ACC112 (cell line): ENCODE results near the gene SENP2.

Experiments
- H2AFZ ChIP-seq: fragments of 200-600 bp; sonication (generic); one replicate; pipeline ENCODE4 v1.6.0; 2017; ENCODE audit warnings: antibody characterized with exemption, low read length; ENCODE audit not compliant: unreplicated experiment
- H3K27ac ChIP-seq: fragments of 200-600 bp; sonication (generic); 2 replicates; pipeline ENCODE4 v1.5.1; 2014; ENCODE audit warnings: low read depth, mild to moderate bottlenecking, antibody characterized with exemption, low read length, moderate library complexity
- H3K27me3 ChIP-seq: fragments of 200-600 bp; sonication (generic); 2 replicates; pipeline ENCODE4 v1.6.1; 2014; ENCODE audit warnings: mild to moderate bottlenecking, antibody characterized with exemption, low read length, moderate library complexity, mixed read lengths; ENCODE audit not compliant: insufficient read depth
- H3K36me3 ChIP-seq: fragments of 200-600 bp; sonication (generic); 2 replicates; pipeline ENCODE4 v1.6.1; 2016; ENCODE audit warnings: mild to moderate bottlenecking, antibody characterized with exemption, low read length, moderate library complexity, mixed read lengths; ENCODE audit not compliant: insufficient read depth
- H3K4me1 ChIP-seq: fragments of 200-600 bp; sonication (generic); one replicate; pipeline ENCODE4 v1.6.1; 2016; ENCODE audit warnings: low read length, mixed read lengths; ENCODE audit not compliant: insufficient read depth, unreplicated experiment, control insufficient read depth
- H3K4me3 ChIP-seq: fragments of 200-600 bp; sonication (generic); 2 replicates; pipeline ENCODE4 v1.5.1; 2014; ENCODE audit warnings: mild to moderate bottlenecking, low read depth, low read length
- H3K79me2 ChIP-seq: fragments of 200-600 bp; sonication (generic); one replicate; pipeline ENCODE4 v1.6.0; 2016; ENCODE audit warnings: low read length; ENCODE audit not compliant: control insufficient read depth, unreplicated experiment, insufficient read depth

The SENP2 gene

GRCh38 chr3:185680231-185680630 lies 94.1 kb downstream of the SENP2 start:
- peaks cover 29% of the 10 kb centered on the region for H3K79me2 ChIP-seq
- H3K36me3 ChIP-seq = peaks cover 66% of the 10 kb centered on the region
- no peak overlapping the region for H3K4me3 ChIP-seq
- no peaks in the 10 kb centered on the region for H3K27me3 ChIP-seq
- H3K27ac ChIP-seq = no peak overlapping the region
- peaks cover 22% of the 10 kb centered on the region for H3K4me1 ChIP-seq
- H2AFZ ChIP-seq = no peak overlapping the region
